ENCODE measurements around the gene LTBP2. TPM values are rescaled to one million over a fixed set of nuclear protein-coding genes. Genes with fewer than 3 reads are reported as not detected.

LTBP2 gene
- total RNA-seq, 1 experiment from 2014 or later, result 124 TPM

DNA sequence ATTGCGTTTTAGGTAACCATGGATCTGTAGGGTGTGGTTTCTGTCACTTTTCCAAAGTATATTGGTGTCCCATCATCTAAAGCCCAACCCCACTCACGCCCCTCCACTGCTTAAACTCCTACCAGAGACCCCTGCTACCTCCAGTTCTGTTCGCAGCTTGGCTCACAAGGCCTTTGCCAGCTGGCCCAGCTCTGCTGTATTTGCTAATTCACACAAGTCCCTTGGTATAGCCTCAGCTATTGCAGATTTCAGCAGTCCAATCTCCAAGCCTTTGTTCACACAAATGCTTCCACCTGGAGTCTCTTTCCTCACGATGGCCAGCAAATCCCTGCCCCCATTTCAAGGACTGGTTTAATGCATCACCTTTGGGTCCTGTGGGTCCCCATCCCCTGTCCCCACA is 94.3 kb downstream of the LTBP2 start:
- POLR2A ChIA-PET (ENCODE audit: unreplicated experiment), result interaction anchor here (1.1 kb wide), 1 partner anchor 24 kb away, joined by 4 read pairs; the partner anchor contains the start of genes ISCA2 and NPC2
- no peak for DNase-seq
- peaks cover 22% of the 10 kb centered on the region; the same call in 1 of the 2 replicates for H3K36me3 ChIP-seq (ENCODE audit: low read depth)
- H3K4me1 ChIP-seq (replicated peaks; ENCODE audit: insufficient read depth), result peaks cover 8% of the 10 kb centered on the region; the same call in 1 of the 2 replicates
- no peaks in the 10 kb centered on the region for H4K20me1 ChIP-seq (ENCODE audit: insufficient read depth)
- no TSS peak for BruUV-seq (replicated peaks)
- H3K4me2 ChIP-seq, result no peak overlapping the region
- no peaks in the 10 kb centered on the region for H3K9me2 ChIP-seq (ENCODE audit: insufficient read depth)
- no peaks in the 10 kb centered on the region for H3F3A ChIP-seq (ENCODE audit: insufficient read depth, low read depth)
- no peak overlapping the region for H3K27ac ChIP-seq
- intact Hi-C loops (cut with micrococcal nuclease; ENCODE audit: unreplicated experiment), result no loop called here
- TF ChIP-seq EZH2 (IDR thresholded peaks at IDR 0.05; ENCODE audit: low read depth), result no peak
- TF ChIP-seq, protein P1, sequence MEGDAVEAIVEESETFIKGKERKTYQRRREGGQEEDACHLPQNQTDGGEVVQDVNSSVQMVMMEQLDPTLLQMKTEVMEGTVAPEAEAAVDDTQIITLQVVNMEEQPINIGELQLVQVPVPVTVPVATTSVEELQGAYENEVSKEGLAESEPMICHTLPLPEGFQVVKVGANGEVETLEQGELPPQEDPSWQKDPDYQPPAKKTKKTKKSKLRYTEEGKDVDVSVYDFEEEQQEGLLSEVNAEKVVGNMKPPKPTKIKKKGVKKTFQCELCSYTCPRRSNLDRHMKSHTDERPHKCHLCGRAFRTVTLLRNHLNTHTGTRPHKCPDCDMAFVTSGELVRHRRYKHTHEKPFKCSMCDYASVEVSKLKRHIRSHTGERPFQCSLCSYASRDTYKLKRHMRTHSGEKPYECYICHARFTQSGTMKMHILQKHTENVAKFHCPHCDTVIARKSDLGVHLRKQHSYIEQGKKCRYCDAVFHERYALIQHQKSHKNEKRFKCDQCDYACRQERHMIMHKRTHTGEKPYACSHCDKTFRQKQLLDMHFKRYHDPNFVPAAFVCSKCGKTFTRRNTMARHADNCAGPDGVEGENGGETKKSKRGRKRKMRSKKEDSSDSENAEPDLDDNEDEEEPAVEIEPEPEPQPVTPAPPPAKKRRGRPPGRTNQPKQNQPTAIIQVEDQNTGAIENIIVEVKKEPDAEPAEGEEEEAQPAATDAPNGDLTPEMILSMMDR (conservative IDR thresholded peaks at IDR 0.05), result no peak
- no peaks in the 10 kb centered on the region for H3K27me3 ChIP-seq (ENCODE audit: insufficient read depth, low read depth)
- H3K79me2 ChIP-seq (ENCODE audit: low read depth), result no peaks in the 10 kb centered on the region
- H3K4me3 ChIP-seq, result no peak overlapping the region
- CTCF ChIA-PET, result no interaction called here
- H2AFZ ChIP-seq, result no peak overlapping the region
- no peaks in the 10 kb centered on the region for H3K9me3 ChIP-seq (ENCODE audit: insufficient read depth, low read depth)

DNA sequence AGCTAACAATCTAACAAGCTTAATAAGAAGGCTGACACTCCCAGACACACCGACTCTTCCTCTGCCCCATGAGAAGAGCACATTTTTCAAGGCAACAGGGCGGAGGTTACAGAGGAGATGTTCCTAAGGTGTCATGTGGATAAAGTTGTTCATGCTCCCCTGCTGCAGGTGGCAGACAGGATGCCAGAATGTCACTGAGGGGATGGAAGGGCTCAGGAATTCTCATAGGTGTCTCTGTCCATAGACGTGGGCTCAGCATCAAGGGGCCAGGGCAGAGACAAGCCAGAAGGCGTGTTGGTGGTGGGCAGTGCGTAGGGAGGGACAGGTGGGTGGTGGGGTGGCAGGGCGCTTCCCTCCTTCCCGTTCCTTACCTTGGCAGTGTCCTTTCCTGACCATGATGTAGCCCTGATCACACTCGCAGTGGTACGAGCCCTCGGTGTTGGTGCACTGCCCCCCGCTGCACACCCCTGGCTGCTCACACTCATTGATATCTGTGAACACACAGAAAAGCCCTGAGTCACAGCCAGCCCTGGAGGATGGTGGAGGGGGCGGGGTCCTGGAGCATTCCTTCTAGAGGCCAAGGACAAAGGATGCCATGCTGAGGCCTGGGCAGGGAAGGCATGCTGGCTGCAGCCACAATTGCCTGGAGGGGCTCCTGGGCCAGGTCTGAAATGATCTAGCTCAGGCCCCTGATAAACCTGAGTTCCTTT is 95.4 kb downstream of the LTBP2 start:
- Histone ChIP-seq H3K27ac (no peak overlapping the region), H3K4me2 (no peak overlapping the region)

DNA sequence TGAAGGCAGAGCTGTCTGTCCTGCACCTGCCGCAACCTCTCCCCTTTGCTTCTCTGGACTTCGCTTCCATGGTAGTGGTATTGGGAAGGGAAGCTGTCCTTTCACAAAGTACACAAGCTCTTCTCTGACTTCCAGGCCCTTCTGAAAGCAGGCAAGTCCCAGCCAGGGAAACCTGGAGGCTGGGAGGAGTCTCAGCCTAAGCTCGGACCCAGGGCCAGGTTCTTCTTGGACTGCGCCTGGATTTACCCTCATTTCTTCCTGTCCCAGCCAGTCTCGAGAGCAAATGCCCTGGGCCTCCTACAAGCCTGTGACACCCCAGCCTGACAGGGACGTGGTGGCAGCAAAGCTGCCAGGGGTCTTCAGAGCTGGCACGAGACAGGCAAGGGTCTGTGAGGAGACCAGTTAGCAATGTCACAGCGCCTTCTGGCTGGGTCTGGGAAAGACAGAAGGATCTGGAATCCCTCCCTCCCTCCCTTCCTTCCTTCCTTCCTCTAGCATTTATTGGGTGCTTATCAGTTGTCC is 96.1 kb downstream of the LTBP2 start:
- H3K36me3 ChIP-seq (ENCODE audit: low read depth), result peaks cover 22% of the 10 kb centered on the region; the same call in 1 of the 2 replicates
- no peak overlapping the region for H3K4me2 ChIP-seq
- H2AFZ ChIP-seq, result no peak overlapping the region
- CTCF ChIA-PET, result no interaction called here
- intact Hi-C loops (cut with micrococcal nuclease; ENCODE audit: unreplicated experiment), result no loop called here
- H3K4me1 ChIP-seq (replicated peaks; ENCODE audit: insufficient read depth), result peaks cover 8% of the 10 kb centered on the region
- H3K9me3 ChIP-seq (ENCODE audit: insufficient read depth, low read depth), result no peaks in the 10 kb centered on the region
- DNase-seq, result no peak
- no peaks in the 10 kb centered on the region for H4K20me1 ChIP-seq (ENCODE audit: insufficient read depth)
- H3F3A ChIP-seq (ENCODE audit: insufficient read depth, low read depth), result no peaks in the 10 kb centered on the region
- H3K79me2 ChIP-seq (ENCODE audit: low read depth), result no peaks in the 10 kb centered on the region
- no peak overlapping the region for H3K27ac ChIP-seq
- TF ChIP-seq, protein P1 (conservative IDR thresholded peaks at IDR 0.05), result no peak
- TF ChIP-seq EZH2 (IDR thresholded peaks at IDR 0.05; ENCODE audit: low read depth), result no peak
- H3K27me3 ChIP-seq (ENCODE audit: insufficient read depth, low read depth), result no peaks in the 10 kb centered on the region
- H3K9me2 ChIP-seq (ENCODE audit: insufficient read depth), result no peaks in the 10 kb centered on the region
- no peak overlapping the region for H3K4me3 ChIP-seq
- POLR2A ChIA-PET (ENCODE audit: unreplicated experiment), result interaction anchor here (0.9 kb wide), 1 partner anchor 51 kb away, joined by 3 read pairs; no protein-coding TSS in a partner anchor
- no TSS peak for BruUV-seq (replicated peaks)

More for the DNA sequence above, 95.4 kb downstream of the LTBP2 start:
- Histone ChIP-seq H3K79me2 (ENCODE audit: low read depth) (no peaks in the 10 kb centered on the region), H3K9me3 (ENCODE audit: insufficient read depth, low read depth) (no peaks in the 10 kb centered on the region), H3K9me2 (ENCODE audit: insufficient read depth) (no peaks in the 10 kb centered on the region), H3K36me3 (ENCODE audit: low read depth) (peaks cover 19% of the 10 kb centered on the region; the same call in 1 of the 2 replicates), H3F3A (ENCODE audit: insufficient read depth, low read depth) (no peaks in the 10 kb centered on the region), H2AFZ (no peak overlapping the region), H4K20me1 (ENCODE audit: insufficient read depth) (no peaks in the 10 kb centered on the region), H3K4me3 (no peak overlapping the region), H3K4me1 (replicated peaks; ENCODE audit: insufficient read depth) (peaks cover 8% of the 10 kb centered on the region; the same call in 1 of the 2 replicates), H3K27me3 (ENCODE audit: insufficient read depth, low read depth) (no peaks in the 10 kb centered on the region)
- BruUV-seq (replicated peaks), result no TSS peak
- intact Hi-C loops (cut with micrococcal nuclease; ENCODE audit: unreplicated experiment), result no loop called here
- peak in 1 of 2 experiments; percentile 86 for DNase-seq
- ChIA-PET POLR2A (ENCODE audit: unreplicated experiment) (interaction anchor here (0.6 to 0.9 kb wide), 3 partner anchors 50 to 883 kb away, joined by 3 to 7 read pairs (median 5); no protein-coding TSS in a partner anchor), CTCF (interaction anchor here (0.5 kb wide), 1 partner anchor 17 kb away, joined by 3 read pairs; no protein-coding TSS in a partner anchor)
- TF ChIP-seq EZH2 (IDR thresholded peaks at IDR 0.05; ENCODE audit: low read depth), result no peak
- TF ChIP-seq, protein P1 (conservative IDR thresholded peaks at IDR 0.05), result no peak

Data from PC-9 (cell line).